ENCODE measurements around the gene SPTB.

DNA sequence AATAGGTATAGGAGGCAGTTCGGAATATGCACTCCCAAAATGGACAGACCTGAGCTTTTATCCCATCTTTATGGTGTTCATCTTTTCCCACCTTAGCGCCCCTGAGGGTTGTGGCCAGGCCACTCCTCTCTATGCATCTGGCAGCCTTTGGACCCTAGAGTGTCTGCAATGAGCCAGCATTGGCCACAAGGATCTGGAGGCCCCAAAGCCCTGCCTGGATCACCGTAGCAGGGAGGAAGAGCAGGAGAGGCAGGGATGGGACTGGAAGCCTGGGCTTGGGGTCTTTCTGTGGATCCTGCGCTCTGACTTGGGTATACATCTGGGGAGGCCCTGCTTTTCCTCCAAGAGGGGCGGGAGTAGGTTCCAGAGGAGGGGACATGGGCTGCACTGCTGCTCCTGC is 123.0 kb downstream of the SPTB start:
- TF ChIP-seq PAX5 (IDR thresholded peaks at IDR 0.05; ENCODE audit: insufficient read depth, low read length, severe bottlenecking): no peak
- no peak for TF ChIP-seq POLR2A (IDR thresholded peaks at IDR 0.05; ENCODE audit: low read depth, low read length)
- TF ChIP-seq POLR2AphosphoS5 (IDR thresholded peaks at IDR 0.05; ENCODE audit: low read depth, low read length): no peak
- TF ChIP-seq TAF1 (IDR thresholded peaks at IDR 0.05; ENCODE audit: low read depth, low read length): no peak
